OCI-LY3 (cell line): ENCODE results near the gene UGT1A10.
"Not testable (repeated sequence)": the region's sequence is repeated elsewhere in the genome, so short reads cannot be mapped to it uniquely, and the experiment has no call there.

Source experiments
- H2AFZ ChIP-seq: fragments of 200-600, 300-600 bp; shearing (Covaris generic); 2 replicates; pipeline ENCODE4 v1.6.0; 2014; ENCODE audit warnings: antibody characterized with exemption, low read depth, low read length
- H3K27ac ChIP-seq: fragments of 200-600, 300-600 bp; sonication (generic); 2 replicates; pipeline ENCODE4 v1.5.1; 2014; ENCODE audit warnings: mild to moderate bottlenecking, low read length, moderate library complexity, mixed read lengths
- H3K27me3 ChIP-seq: fragments of 200-600, 300-600 bp; sonication (generic); 2 replicates; pipeline ENCODE4 v1.6.1; 2014; ENCODE audit warnings: low read depth, low read length, mixed read lengths
- H3K36me3 ChIP-seq: fragments of 200-600, 300-600 bp; sonication (generic); replicated peaks from 2 replicates; pipeline ENCODE3; 2014; ENCODE audit warnings: low read depth, low read length, mixed read lengths
- H3K4me1 ChIP-seq: fragments of 300-600, 200-600 bp; sonication (generic); 2 replicates; pipeline ENCODE4 v1.6.1; 2014; ENCODE audit warnings: low read length, mixed read lengths
- H3K4me2 ChIP-seq: fragments of 200-600, 300-600 bp; sonication (generic); 2 replicates; pipeline ENCODE4 v1.6.1; 2014; ENCODE audit warnings: low read length, mixed read lengths
- H3K4me3 ChIP-seq: fragments of 300-600, 200-600 bp; sonication (generic); 2 replicates; pipeline ENCODE4 v1.5.1; 2014; ENCODE audit warnings: antibody characterized with exemption, mild to moderate bottlenecking, low read length, moderate library complexity
- H3K79me2 ChIP-seq: fragments of 300-600, 200-600 bp; shearing (Covaris generic); 2 replicates; pipeline ENCODE4 v1.6.1; 2014; ENCODE audit warnings: mild to moderate bottlenecking, low read length, mixed read lengths
- H3K9ac ChIP-seq: fragments of 300-600, 200-600 bp; shearing (Covaris generic); 2 replicates; pipeline ENCODE4 v1.6.0; 2014; ENCODE audit warnings: mild to moderate bottlenecking, low read length, moderate library complexity
- H3K9me3 ChIP-seq: fragments of 200-600, 300-600 bp; shearing (Covaris generic); 2 replicates; pipeline ENCODE4 v1.6.1; 2014; ENCODE audit warnings: low read length, mixed read lengths; ENCODE audit not compliant: insufficient read depth
- H4K20me1 ChIP-seq: fragments of 200-600, 300-600 bp; sonication (generic); 2 replicates; pipeline ENCODE4 v1.6.1; 2016; ENCODE audit warnings: low read length, mixed read lengths; ENCODE audit not compliant: insufficient read depth
- EZH2phosphoT487 ChIP-seq: fragments of 200-600 bp; shearing (Covaris generic); IDR thresholded peaks from 2 replicates; pipeline ENCODE4 v1.6.1; 2018; ENCODE audit warnings: antibody characterized with exemption, mixed run types, low read depth
- TF ChIP-seq, protein P1 (sequence below): fragments of 200-600, 300-600 bp; sonication (generic); IDR thresholded peaks from 2 replicates; pipeline ENCODE4 v1.5.1; 2014; ENCODE audit warnings: antibody characterized with exemption, low read length, low read depth

The UGT1A10 gene

DNA sequence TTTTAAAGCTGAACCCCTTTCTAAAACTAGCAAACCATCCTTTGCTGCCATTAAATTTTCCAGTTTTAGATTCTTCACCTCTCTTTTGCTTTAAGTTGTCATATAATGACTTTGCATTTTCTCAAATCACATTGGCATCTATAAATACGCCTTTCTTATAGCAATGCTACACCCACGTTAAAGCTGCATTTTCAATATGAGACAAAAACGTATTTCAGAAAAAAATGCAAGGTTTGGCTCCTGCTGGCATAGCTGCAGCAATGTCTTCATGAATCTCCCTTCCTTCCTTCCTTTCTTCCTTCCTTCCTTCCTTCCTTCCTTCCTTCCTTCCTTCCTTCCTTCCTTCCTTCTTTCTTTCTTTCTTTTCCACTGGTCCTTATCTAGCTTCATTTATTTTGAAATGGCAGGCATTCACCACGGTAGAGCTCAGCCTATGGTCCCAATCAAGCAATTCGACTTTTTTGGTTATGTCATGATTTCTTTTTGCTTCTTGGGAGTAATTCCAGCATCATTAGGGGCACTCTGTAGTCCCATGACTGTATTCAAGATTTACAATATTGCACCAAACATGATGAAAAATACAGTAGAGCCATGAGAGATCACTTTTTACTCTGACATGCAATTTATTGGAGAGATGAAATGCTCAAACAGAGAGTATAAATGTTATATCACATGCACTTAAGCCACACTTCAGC, 8.8 kb upstream of the UGT1A10 start:
- no peak overlapping the region for H3K27ac ChIP-seq
- H3K9me3 ChIP-seq, result no peaks in the 10 kb centered on the region
- H3K36me3 ChIP-seq, result no peaks in the 10 kb centered on the region
- H3K27me3 ChIP-seq, result no peaks in the 10 kb centered on the region
- no peaks in the 10 kb centered on the region for H3K79me2 ChIP-seq
- TF ChIP-seq, protein P1, sequence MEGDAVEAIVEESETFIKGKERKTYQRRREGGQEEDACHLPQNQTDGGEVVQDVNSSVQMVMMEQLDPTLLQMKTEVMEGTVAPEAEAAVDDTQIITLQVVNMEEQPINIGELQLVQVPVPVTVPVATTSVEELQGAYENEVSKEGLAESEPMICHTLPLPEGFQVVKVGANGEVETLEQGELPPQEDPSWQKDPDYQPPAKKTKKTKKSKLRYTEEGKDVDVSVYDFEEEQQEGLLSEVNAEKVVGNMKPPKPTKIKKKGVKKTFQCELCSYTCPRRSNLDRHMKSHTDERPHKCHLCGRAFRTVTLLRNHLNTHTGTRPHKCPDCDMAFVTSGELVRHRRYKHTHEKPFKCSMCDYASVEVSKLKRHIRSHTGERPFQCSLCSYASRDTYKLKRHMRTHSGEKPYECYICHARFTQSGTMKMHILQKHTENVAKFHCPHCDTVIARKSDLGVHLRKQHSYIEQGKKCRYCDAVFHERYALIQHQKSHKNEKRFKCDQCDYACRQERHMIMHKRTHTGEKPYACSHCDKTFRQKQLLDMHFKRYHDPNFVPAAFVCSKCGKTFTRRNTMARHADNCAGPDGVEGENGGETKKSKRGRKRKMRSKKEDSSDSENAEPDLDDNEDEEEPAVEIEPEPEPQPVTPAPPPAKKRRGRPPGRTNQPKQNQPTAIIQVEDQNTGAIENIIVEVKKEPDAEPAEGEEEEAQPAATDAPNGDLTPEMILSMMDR, result no peak
- TF ChIP-seq EZH2phosphoT487, result no peak
- H3K9ac ChIP-seq, result no peak overlapping the region
- H3K4me1 ChIP-seq, result no peaks in the 10 kb centered on the region
- no peak overlapping the region for H3K4me2 ChIP-seq
- H2AFZ ChIP-seq, result no peak overlapping the region
- H3K4me3 ChIP-seq, result no peak overlapping the region
- no peaks in the 10 kb centered on the region for H4K20me1 ChIP-seq

DNA sequence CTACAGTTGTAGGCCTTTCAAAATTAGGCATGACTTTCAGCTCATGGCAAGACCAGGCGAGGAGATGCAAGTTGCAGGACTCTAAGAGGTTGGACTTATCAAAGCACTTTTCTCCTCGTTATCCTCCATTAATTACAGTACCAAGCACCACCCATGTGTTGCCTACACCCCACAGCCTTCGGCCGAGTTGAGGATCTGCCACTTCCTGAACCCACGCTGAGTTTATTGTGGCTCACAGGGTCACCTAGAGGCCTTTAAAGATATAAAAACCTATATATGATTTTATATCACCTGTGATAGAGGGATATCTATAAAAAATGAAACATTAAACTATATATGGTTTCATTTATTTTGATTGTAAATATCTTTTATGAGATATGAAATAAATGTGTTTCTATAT, 2.6 kb downstream of the UGT1A10 start:
- H3K27ac ChIP-seq, result no peak overlapping the region
- H3K79me2 ChIP-seq, result no peaks in the 10 kb centered on the region
- H3K9ac ChIP-seq, result no peak overlapping the region
- H3K4me2 ChIP-seq, result no peak overlapping the region
- no peaks in the 10 kb centered on the region for H3K36me3 ChIP-seq
- H3K4me1 ChIP-seq, result no peaks in the 10 kb centered on the region
- H3K9me3 ChIP-seq, result no peaks in the 10 kb centered on the region
- H2AFZ ChIP-seq, result no peak overlapping the region
- H4K20me1 ChIP-seq, result no peaks in the 10 kb centered on the region
- no peaks in the 10 kb centered on the region for H3K27me3 ChIP-seq
- TF ChIP-seq, protein P1, result no peak
- TF ChIP-seq EZH2phosphoT487, result no peak
- H3K4me3 ChIP-seq, result no peak overlapping the region

DNA sequence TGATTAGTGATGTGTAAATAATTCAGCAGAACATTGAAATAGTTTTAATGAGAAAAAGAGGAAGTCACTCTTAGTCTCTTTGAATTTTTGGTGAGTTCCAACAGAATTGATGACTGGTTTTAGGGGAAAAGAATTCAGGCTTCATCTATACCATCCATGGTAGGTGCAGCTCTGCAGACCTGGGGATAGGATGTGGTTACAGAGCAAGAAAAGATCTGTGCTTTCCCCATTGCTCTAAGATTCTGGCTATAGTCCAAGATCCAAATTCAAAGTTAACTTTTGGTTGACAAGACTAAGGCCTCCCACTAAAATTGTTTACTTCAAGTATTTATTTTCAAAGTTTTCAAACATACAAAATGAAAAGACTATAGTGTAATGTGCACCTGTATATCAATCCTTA, 3.6 kb downstream of the UGT1A10 start:
- no peaks in the 10 kb centered on the region for H3K4me1 ChIP-seq
- TF ChIP-seq, protein P1, result no peak
- TF ChIP-seq EZH2phosphoT487, result no peak

DNA sequence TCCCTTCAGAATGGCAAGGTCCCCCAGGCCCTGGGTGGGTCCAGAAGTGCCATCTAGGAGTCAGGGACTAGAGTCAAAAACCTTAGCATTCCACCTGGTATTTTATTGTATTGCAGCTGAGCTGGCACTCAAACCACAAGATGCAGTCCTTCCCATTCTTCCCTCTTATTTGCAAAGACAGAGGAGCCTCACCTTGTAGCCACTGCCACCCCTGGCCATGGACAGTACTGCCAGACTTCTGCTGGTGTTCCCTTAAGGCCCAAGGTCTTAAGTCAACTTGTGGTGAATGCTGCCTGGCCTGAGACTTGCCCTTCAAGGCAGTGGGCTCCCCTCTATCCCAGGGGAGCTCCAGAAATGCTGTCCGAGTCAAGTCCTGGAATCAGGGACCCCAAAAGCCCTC, 6.9 kb downstream of the UGT1A10 start:
- H3K9ac ChIP-seq, result no peak overlapping the region
- no peak for TF ChIP-seq EZH2phosphoT487
- TF ChIP-seq, protein P1, result 0 out of 2 replicates have a peak, but pooled peaks have one; percentile 8
- H3K27me3 ChIP-seq, result no peaks in the 10 kb centered on the region
- H3K9me3 ChIP-seq, result no peaks in the 10 kb centered on the region
- no peaks in the 10 kb centered on the region for H4K20me1 ChIP-seq
- H3K27ac ChIP-seq, result no peak overlapping the region
- no peak overlapping the region for H2AFZ ChIP-seq
- no peaks in the 10 kb centered on the region for H3K4me1 ChIP-seq
- H3K36me3 ChIP-seq, result no peaks in the 10 kb centered on the region
- H3K79me2 ChIP-seq, result no peaks in the 10 kb centered on the region
- H3K4me2 ChIP-seq, result no peak overlapping the region
- no peak overlapping the region for H3K4me3 ChIP-seq

More for the DNA sequence above, 3.6 kb downstream of the UGT1A10 start:
- no peak overlapping the region for H3K4me2 ChIP-seq
- H4K20me1 ChIP-seq, result no peaks in the 10 kb centered on the region
- no peaks in the 10 kb centered on the region for H3K9me3 ChIP-seq
- H2AFZ ChIP-seq, result no peak overlapping the region
- no peak overlapping the region for H3K27ac ChIP-seq
- no peak overlapping the region for H3K4me3 ChIP-seq
- H3K36me3 ChIP-seq, result no peaks in the 10 kb centered on the region
- H3K27me3 ChIP-seq, result no peaks in the 10 kb centered on the region
- no peaks in the 10 kb centered on the region for H3K79me2 ChIP-seq
- H3K9ac ChIP-seq, result no peak overlapping the region

DNA sequence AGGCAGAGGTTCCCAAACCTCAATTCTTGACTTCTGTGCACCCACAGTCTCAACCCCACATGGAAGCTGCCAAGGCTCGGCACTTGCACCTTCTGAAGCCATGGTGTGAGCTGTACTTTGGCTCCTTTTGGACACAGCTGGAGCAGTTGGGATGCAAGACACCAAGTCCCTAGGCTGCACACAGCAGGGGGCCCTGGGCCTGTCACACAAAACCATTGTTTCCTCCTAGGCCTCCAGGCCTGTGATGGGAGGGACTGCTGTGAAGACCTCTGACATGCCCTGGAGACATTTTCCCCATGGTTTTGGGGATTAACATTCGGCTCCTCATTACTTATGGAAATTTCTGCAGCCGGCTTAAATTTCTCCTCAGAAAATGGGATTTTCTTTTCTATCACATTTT, 9.8 kb downstream of the UGT1A10 start:
- H3K27me3 ChIP-seq, H3K9me3 ChIP-seq, H2AFZ ChIP-seq, H3K4me3 ChIP-seq, H3K79me2 ChIP-seq, H3K4me2 ChIP-seq, H3K4me1 ChIP-seq, H3K9ac ChIP-seq, H3K27ac ChIP-seq, H4K20me1 ChIP-seq, H3K36me3 ChIP-seq: not testable (repeated sequence)
